IMR-90 (cell line): ENCODE measurements around the gene CYP46A1. TPM values are rescaled to one million over a fixed set of nuclear protein-coding genes. Genes with fewer than 3 reads are reported as not detected.

ENCODE experiments used
- ATAC-seq: fragments of 200-7000 bp; cut with Tn5 transposase; 2 replicates; pipeline ENCODE4 v1.9.1; 2020; ENCODE audit warnings: low read depth, mild to moderate bottlenecking, moderate library complexity
- BruUV-seq: library from RNA; stranded (reverse); fragments of 400-500 nt; replicated peaks from 2 replicates; lab custom pipeline; 2021; lab: Mats Ljungman, UMichigan
- CTCF ChIA-PET: fragments of 300-600 bp; formaldehyde crosslinking; extraction: SDS; loops from one replicate; lab custom pipeline; 2021; ENCODE audit warnings: antibody characterized with exemption; lab: Yijun Ruan, JAX
- POLR2A ChIA-PET: fragments of 300-600 bp; sonication (Branson Sonifier 250); formaldehyde crosslinking; loops from one replicate; lab custom pipeline; 2022; ENCODE audit warnings: antibody characterized with exemption; ENCODE audit not compliant: unreplicated experiment; lab: Charles Lee
- DNase-seq: peaks from one replicate; pipeline ENCODE4 v3.0.0; 2013
- H2AFZ ChIP-seq: replicated peaks from 2 replicates; pipeline ENCODE3; 2013; ENCODE audit warnings: low read length, mild to moderate bottlenecking; ENCODE audit not compliant: poor library complexity
- H2AK5ac ChIP-seq: 2 replicates; pipeline ENCODE4 v1.6.1; 2013; ENCODE audit warnings: low read depth, low read length, inconsistent platforms
- H2AK9ac ChIP-seq: replicated peaks from 2 replicates; pipeline ENCODE3; 2013; ENCODE audit warnings: mild to moderate bottlenecking, low read depth, low read length, moderate library complexity; ENCODE audit not compliant: poor library complexity
- H2BK120ac ChIP-seq: 2 replicates; pipeline ENCODE4 v1.6.1; 2013; ENCODE audit warnings: low read depth, low read length, inconsistent platforms
- H2BK15ac ChIP-seq: 3 replicates; pipeline ENCODE4 v1.6.1; 2013; ENCODE audit warnings: low read depth, low read length, inconsistent platforms
- H2BK20ac ChIP-seq: 2 replicates; pipeline ENCODE4 v1.6.1; 2013; ENCODE audit warnings: low read depth, mild to moderate bottlenecking, inconsistent platforms, low read length, moderate library complexity
- H2BK5ac ChIP-seq: 2 replicates; pipeline ENCODE4 v1.6.1; 2013; ENCODE audit warnings: mild to moderate bottlenecking, low read depth, low read length, inconsistent platforms; ENCODE audit not compliant: poor library complexity, severe bottlenecking
- H3K14ac ChIP-seq: replicated peaks from 2 replicates; pipeline ENCODE4 v1.6.1; 2013; ENCODE audit warnings: low read depth, low read length, inconsistent platforms
- H3K18ac ChIP-seq: 2 replicates; pipeline ENCODE4 v1.6.1; 2013; ENCODE audit warnings: low read depth, low read length, control low read depth
- H3K23ac ChIP-seq: 2 replicates; pipeline ENCODE4 v1.6.1; 2013; ENCODE audit warnings: low read depth, low read length, inconsistent platforms
- H3K27ac ChIP-seq: 2 replicates; pipeline ENCODE4 v1.5.1; 2013; ENCODE audit warnings: mild to moderate bottlenecking, control low read depth, low read length; ENCODE audit not compliant: insufficient read depth
- H3K27me3 ChIP-seq: 2 replicates; pipeline ENCODE4 v1.6.1; 2013; ENCODE audit warnings: low read length; ENCODE audit not compliant: control insufficient read depth, insufficient read depth
- H3K36me3 ChIP-seq: 2 replicates; pipeline ENCODE4 v1.6.1; 2013; ENCODE audit warnings: low read length, mixed read lengths; ENCODE audit not compliant: control insufficient read depth, insufficient read depth
- H3K4ac ChIP-seq: 2 replicates; pipeline ENCODE4 v1.6.1; 2013; ENCODE audit warnings: low read depth, low read length, inconsistent platforms
- H3K4me1 ChIP-seq: 2 replicates; pipeline ENCODE4 v1.6.1; 2013; ENCODE audit warnings: low read length, mixed read lengths; ENCODE audit not compliant: control insufficient read depth, insufficient read depth
- H3K4me2 ChIP-seq: 2 replicates; pipeline ENCODE4 v1.6.1; 2013; ENCODE audit warnings: low read depth, mild to moderate bottlenecking, control low read depth, low read length, moderate library complexity
- H3K4me3 ChIP-seq: 2 replicates; pipeline ENCODE4 v1.5.1; 2013; ENCODE audit warnings: low read depth, mild to moderate bottlenecking, control low read depth, low read length, moderate library complexity; ENCODE audit not compliant: insufficient read depth
- H3K56ac ChIP-seq: 2 replicates; pipeline ENCODE4 v1.6.1; 2013; ENCODE audit warnings: low read length, inconsistent platforms; ENCODE audit not compliant: insufficient read depth; ENCODE audit errors: extremely low read depth
- H3K79me1 ChIP-seq, 2 experiments: 2 replicates each; pipeline ENCODE4 v1.6.1; 2013; ENCODE audit warnings: low read length in 2 of 2, inconsistent platforms in 1 of 2, low read depth in 1 of 2
- H3K9ac ChIP-seq: 2 replicates; pipeline ENCODE4 v1.6.1; 2013; ENCODE audit warnings: low read depth, low read length, control low read depth
- H3K9me1 ChIP-seq: 2 replicates; pipeline ENCODE4 v1.6.1; 2013; ENCODE audit warnings: low read length, inconsistent platforms; ENCODE audit not compliant: insufficient read depth
- H3K9me3 ChIP-seq: 2 replicates; pipeline ENCODE4 v1.6.1; 2013; ENCODE audit warnings: low read length; ENCODE audit not compliant: control insufficient read depth, insufficient read depth
- H4K20me1 ChIP-seq: 2 replicates; pipeline ENCODE4 v1.6.1; 2013; ENCODE audit warnings: low read length, inconsistent platforms; ENCODE audit not compliant: insufficient read depth
- H4K5ac ChIP-seq: 2 replicates; pipeline ENCODE4 v1.6.1; 2013; ENCODE audit warnings: mild to moderate bottlenecking, low read depth, low read length, control low read depth
- H4K8ac ChIP-seq, 2 experiments: 2 replicates each; pipeline ENCODE4 v1.6.1; 2013; ENCODE audit warnings: low read depth in 2 of 2, low read length in 2 of 2, control low read depth in 1 of 2, inconsistent platforms in 1 of 2
- H4K91ac ChIP-seq: 2 replicates; pipeline ENCODE4 v1.6.1; 2013; ENCODE audit warnings: low read depth, low read length, inconsistent platforms; ENCODE audit not compliant: insufficient read depth
- BHLHE40 ChIP-seq: fragments of 150-350 bp; IDR thresholded peaks from 2 replicates; pipeline ENCODE4 v1.6.1; 2016; ENCODE audit warnings: mild to moderate bottlenecking, low read depth, low read length
- CEBPB ChIP-seq: IDR thresholded peaks from 2 replicates; pipeline ENCODE4 v1.6.1; 2012; ENCODE audit warnings: low read depth, low read length, improper control_type of control experiment
- CHD1 ChIP-seq: IDR thresholded peaks from 2 replicates; pipeline ENCODE4 v1.6.1; 2012; ENCODE audit warnings: low read depth, low read length, improper control_type of control experiment
- FOS ChIP-seq: fragments of 150-350 bp; IDR thresholded peaks from 2 replicates; pipeline ENCODE4 v1.6.1; 2016; ENCODE audit warnings: low read depth, low read length
- MAFK ChIP-seq: IDR thresholded peaks from 2 replicates; pipeline ENCODE4 v1.6.1; 2012; ENCODE audit warnings: low read depth, low read length, improper control_type of control experiment
- MAZ ChIP-seq: IDR thresholded peaks from 2 replicates; pipeline ENCODE4 v1.6.1; 2012; ENCODE audit warnings: low read depth, mild to moderate bottlenecking, low read length, improper control_type of control experiment, moderate library complexity, borderline replicate concordance
- MXI1 ChIP-seq: IDR thresholded peaks from 2 replicates; pipeline ENCODE4 v1.6.1; 2012; ENCODE audit warnings: low read depth, mild to moderate bottlenecking, low read length, moderate library complexity, borderline replicate concordance
- NFE2L2 ChIP-seq: fragments of 150-350 bp; IDR thresholded peaks from 2 replicates; pipeline ENCODE4 v1.6.1; 2016; ENCODE audit warnings: low read depth, mild to moderate bottlenecking, low read length
- POLR2A ChIP-seq: IDR thresholded peaks from 2 replicates; pipeline ENCODE4 v1.6.1; 2012; ENCODE audit warnings: mild to moderate bottlenecking, low read depth, low read length
- RAD21 ChIP-seq: IDR thresholded peaks from 2 replicates; pipeline ENCODE4 v1.6.1; 2012; ENCODE audit warnings: low read length, improper control_type of control experiment
- RCOR1 ChIP-seq: IDR thresholded peaks from 2 replicates; pipeline ENCODE4 v1.6.1; 2012; ENCODE audit warnings: mild to moderate bottlenecking, low read length, improper control_type of control experiment; ENCODE audit not compliant: insufficient replicate concordance
- RFX5 ChIP-seq: IDR thresholded peaks from 2 replicates; pipeline ENCODE4 v1.8.0; 2012; ENCODE audit warnings: low read depth, mild to moderate bottlenecking, low read length, moderate library complexity
- SMC3 ChIP-seq: fragments of 150-350 bp; IDR thresholded peaks from 2 replicates; pipeline ENCODE4 v1.6.1; 2016; ENCODE audit warnings: low read depth, mild to moderate bottlenecking, antibody characterized with exemption, low read length, moderate library complexity
- WGBS, 2 experiments: methylation state at CpG; one replicate each; pipeline versions ENCODE4 v1.1.5 to v1.1.7; 2013; ENCODE audit warnings: missing lambda C conversion rate in 2 of 2; ENCODE audit not compliant: insufficient read length in 1 of 2; ENCODE audit errors: extremely low coverage in 2 of 2; 5-methylcytosine and 5-hydroxymethylcytosine counted together
- dilution Hi-C: fragments of 300-500 bp; cut with HindIII; formaldehyde crosslinking; loops from one replicate; pipeline ENCODE4 v1.14.3; 2018; ENCODE audit warnings: low sequenced_read_pairs; ENCODE audit not compliant: unreplicated experiment
- in situ Hi-C: fragments of 300-500 bp; cut with MboI; formaldehyde crosslinking; loops from 3 replicates; pipeline ENCODE4 v1.14.3; 2019; ENCODE audit warnings: low sequenced_read_pairs, inconsistent platforms, mixed read lengths
- intact Hi-C: fragments of 100-400 bp; cut with micrococcal nuclease; formaldehyde crosslinking; loops from 2 replicates; pipeline ENCODE4 v1.10.0; 2022
- polyA plus RNA-seq, 3 experiments: library from polyadenylated mRNA; depleted of rRNA; stranded (reverse); fragments of >200 nt; gene quantifications; 2 replicates each; pipeline ENCODE4 v1.2.3, GENCODE V29; 2012; ENCODE audit warnings: low replicate concordance in 1 of 3
- total RNA-seq: library from RNA; depleted of rRNA; stranded (reverse); fragments of >200 nt; gene quantifications from 2 replicates; pipeline ENCODE4 v1.2.3, GENCODE V29; 2012
- TF ChIP-seq, protein P1 (sequence below): conservative IDR thresholded peaks from 2 replicates; pipeline ENCODE4 v1.5.1; 2012; ENCODE audit warnings: mild to moderate bottlenecking, low read depth, low read length, improper control_type of control experiment
- TF ChIP-seq, protein P2 (sequence below): fragments of 150-350 bp; IDR thresholded peaks from 2 replicates; pipeline ENCODE4 v1.6.1; 2017; ENCODE audit warnings: mild to moderate bottlenecking, antibody characterized with exemption, low read length, low read depth
- TF ChIP-seq, protein P3 (sequence below): fragments of 150-350 bp; IDR thresholded peaks from 2 replicates; pipeline ENCODE4 v1.6.1; 2016; ENCODE audit warnings: low read depth, mild to moderate bottlenecking, low read length, moderate library complexity, borderline replicate concordance

Gene CYP46A1
- total and polyA plus RNA-seq, 2 of the 4 experiments (the other 2 are of a cell fraction): 0.18 to 0.31 TPM

DNA sequence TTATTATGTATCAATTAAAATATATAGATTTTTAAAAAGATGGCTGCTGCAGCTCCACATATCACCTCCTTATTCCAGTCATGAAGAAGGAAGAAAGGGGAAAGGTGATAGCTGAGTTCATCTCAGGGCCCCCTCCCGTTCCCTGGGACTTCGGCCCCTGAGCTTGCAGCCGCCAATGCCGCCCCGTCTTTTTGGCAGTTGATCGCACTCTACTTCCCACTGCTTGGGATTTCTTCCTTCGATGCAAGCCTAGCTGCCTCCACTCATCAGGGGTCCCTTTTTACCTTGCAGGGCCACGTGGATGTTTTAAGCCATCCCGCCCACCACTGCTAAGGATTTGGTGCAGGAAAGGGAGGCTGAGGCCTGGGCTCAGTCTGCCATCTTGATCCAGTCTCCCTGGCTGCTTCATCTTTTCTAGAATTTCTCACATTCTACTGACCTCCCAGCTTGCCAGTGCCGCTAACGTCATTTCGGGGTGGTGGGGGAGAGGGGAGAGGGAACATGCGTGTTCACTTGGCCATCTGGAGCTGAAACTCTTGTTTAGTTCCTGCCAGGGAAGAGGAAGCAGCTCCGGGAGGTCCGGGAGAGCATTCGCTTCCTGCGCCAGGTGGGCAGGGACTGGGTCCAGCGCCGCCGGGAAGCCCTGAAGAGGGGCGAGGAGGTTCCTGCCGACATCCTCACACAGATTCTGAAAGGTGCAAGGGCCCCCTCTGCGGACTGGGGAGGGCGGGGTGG lies 31.3 kb downstream of the CYP46A1 start:
- no peak overlapping the region for H2AK5ac ChIP-seq
- in situ Hi-C loops (no loop called here), intact Hi-C loops (no loop called here), dilution Hi-C loops (no loop called here)
- ChIA-PET POLR2A (no interaction called here), CTCF (interaction anchor here (0.7 kb wide), 1 partner anchor 15 kb away, joined by 3 read pairs; no protein-coding TSS in a partner anchor)
- H2BK20ac ChIP-seq: no peak overlapping the region
- no peak overlapping the region for H4K5ac ChIP-seq
- no peaks in the 10 kb centered on the region; the same call in 1 of the 2 replicates for H3K4me1 ChIP-seq
- H2BK15ac ChIP-seq: no peak overlapping the region
- no peaks in the 10 kb centered on the region for H3K9me1 ChIP-seq
- TF ChIP-seq RAD21: no peak
- TF ChIP-seq POLR2A: no peak
- TF ChIP-seq, protein P1, sequence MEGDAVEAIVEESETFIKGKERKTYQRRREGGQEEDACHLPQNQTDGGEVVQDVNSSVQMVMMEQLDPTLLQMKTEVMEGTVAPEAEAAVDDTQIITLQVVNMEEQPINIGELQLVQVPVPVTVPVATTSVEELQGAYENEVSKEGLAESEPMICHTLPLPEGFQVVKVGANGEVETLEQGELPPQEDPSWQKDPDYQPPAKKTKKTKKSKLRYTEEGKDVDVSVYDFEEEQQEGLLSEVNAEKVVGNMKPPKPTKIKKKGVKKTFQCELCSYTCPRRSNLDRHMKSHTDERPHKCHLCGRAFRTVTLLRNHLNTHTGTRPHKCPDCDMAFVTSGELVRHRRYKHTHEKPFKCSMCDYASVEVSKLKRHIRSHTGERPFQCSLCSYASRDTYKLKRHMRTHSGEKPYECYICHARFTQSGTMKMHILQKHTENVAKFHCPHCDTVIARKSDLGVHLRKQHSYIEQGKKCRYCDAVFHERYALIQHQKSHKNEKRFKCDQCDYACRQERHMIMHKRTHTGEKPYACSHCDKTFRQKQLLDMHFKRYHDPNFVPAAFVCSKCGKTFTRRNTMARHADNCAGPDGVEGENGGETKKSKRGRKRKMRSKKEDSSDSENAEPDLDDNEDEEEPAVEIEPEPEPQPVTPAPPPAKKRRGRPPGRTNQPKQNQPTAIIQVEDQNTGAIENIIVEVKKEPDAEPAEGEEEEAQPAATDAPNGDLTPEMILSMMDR: no peak
- TF ChIP-seq CEBPB: no peak
- TF ChIP-seq, protein P2, sequence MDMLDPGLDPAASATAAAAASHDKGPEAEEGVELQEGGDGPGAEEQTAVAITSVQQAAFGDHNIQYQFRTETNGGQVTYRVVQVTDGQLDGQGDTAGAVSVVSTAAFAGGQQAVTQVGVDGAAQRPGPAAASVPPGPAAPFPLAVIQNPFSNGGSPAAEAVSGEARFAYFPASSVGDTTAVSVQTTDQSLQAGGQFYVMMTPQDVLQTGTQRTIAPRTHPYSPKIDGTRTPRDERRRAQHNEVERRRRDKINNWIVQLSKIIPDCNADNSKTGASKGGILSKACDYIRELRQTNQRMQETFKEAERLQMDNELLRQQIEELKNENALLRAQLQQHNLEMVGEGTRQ: no peak
- TF ChIP-seq CHD1: no peak
- no peak for TF ChIP-seq FOS
- TF ChIP-seq RCOR1: no peak
- no peak for TF ChIP-seq SMC3
- no peak for TF ChIP-seq NFE2L2
- no peak for TF ChIP-seq MAFK
- TF ChIP-seq MAZ: no peak
- no peak for TF ChIP-seq RFX5
- TF ChIP-seq, protein P3, sequence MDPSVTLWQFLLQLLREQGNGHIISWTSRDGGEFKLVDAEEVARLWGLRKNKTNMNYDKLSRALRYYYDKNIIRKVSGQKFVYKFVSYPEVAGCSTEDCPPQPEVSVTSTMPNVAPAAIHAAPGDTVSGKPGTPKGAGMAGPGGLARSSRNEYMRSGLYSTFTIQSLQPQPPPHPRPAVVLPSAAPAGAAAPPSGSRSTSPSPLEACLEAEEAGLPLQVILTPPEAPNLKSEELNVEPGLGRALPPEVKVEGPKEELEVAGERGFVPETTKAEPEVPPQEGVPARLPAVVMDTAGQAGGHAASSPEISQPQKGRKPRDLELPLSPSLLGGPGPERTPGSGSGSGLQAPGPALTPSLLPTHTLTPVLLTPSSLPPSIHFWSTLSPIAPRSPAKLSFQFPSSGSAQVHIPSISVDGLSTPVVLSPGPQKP: no peak
- no peak for TF ChIP-seq MXI1
- no peak for TF ChIP-seq BHLHE40
- H3K18ac ChIP-seq: no peak overlapping the region
- no peak overlapping the region for H2AFZ ChIP-seq
- BruUV-seq: no TSS peak
- H2AK9ac ChIP-seq: no peak overlapping the region
- no peak overlapping the region for H2BK5ac ChIP-seq
- no peak overlapping the region for H3K4me2 ChIP-seq
- no peak overlapping the region for H4K91ac ChIP-seq
- no peaks in the 10 kb centered on the region for H3K36me3 ChIP-seq
- H4K20me1 ChIP-seq: no peaks in the 10 kb centered on the region
- no peak overlapping the region for H3K9ac ChIP-seq
- DNase-seq (no peak), ATAC-seq (no peak)
- H3K27me3 ChIP-seq: peaks cover 19% of the 10 kb centered on the region
- no peaks in the 10 kb centered on the region for H3K9me3 ChIP-seq
- H3K56ac ChIP-seq: no peak overlapping the region
- no peak overlapping the region for H3K14ac ChIP-seq
- no peak overlapping the region for H3K4me3 ChIP-seq
- no peak overlapping the region for H3K27ac ChIP-seq
- 77% methylated on average over 6 of the region's 24 CpGs; no CpG with 5 or more reads in 1 of the 2 experiments for WGBS, 2 experiments
- no peak overlapping the region for H3K4ac ChIP-seq
- H4K8ac ChIP-seq: no peak overlapping the region
- H3K79me1 ChIP-seq: no peaks in the 10 kb centered on the region
- no peak overlapping the region for H3K23ac ChIP-seq
- no peak overlapping the region for H2BK120ac ChIP-seq
